ENCODE results near the gene CENPU.
A peak's percentile ranks its signal among the peaks of the same experiment; 100 is the strongest.
"Not testable (repeated sequence)": the region's sequence is repeated elsewhere in the genome, so short reads cannot be mapped to it uniquely, and the experiment has no call there.

The CENPU gene

GRCh38 chr4:184666670-184667069 lies 67.2 kb downstream of the CENPU start:
- no peak for DNase-seq (ENCODE audit: low read depth)

- no peak for DNase-seq (ENCODE audit: low read depth)
Observed at GRCh38 chr4:184664445-184665210, 69.3 kb downstream of the CENPU start.

DNA sequence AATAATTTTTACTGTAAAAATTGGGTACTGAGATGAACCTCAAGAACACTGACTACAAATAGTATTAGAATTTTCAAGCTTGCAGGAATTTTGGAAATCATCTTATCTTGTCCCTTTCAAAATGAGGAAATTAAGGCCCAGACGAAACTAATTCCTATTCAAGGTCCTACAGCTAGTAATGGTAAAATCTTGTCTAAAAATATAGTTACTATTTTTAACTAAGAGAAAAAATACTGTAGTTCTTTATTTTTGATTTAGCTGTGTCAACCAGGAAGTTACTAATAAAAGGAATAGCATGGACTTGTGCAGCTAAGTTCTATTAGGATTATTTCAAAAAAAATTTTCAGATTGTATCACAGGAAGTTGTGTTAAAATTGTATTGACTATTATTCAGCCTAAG lies 71.7 kb downstream of the CENPU start:
- DNase-seq (ENCODE audit: low read depth): no peak

- no peak for DNase-seq (ENCODE audit: low read depth)
Observed at GRCh38 chr4:184660978-184661377, 72.9 kb downstream of the CENPU start.

DNA sequence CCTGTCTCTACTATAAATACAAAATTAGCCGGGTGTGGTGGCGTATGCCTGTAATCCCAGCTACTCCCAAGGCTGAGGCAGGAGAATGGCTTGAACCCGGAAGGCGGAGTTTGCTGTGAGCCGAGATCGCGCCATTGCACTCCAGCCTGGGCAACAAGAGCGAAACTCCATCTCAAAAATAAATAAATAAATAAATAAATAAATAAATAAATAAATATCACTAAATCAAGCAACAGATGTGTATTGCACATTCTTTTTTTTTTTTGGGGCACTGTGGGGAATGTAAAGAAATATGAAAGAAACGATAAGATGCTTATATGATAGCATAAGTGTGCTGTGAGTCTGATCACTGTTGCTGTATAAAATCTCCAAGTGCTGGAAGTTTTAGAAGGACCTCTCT lies 76.1 kb downstream of the CENPU start:
- not testable (repeated sequence) for DNase-seq (ENCODE audit: low read depth)

- no peak for DNase-seq (ENCODE audit: low read depth)
Observed at GRCh38 chr4:184657144-184657543, 76.8 kb downstream of the CENPU start.

- DNase-seq (ENCODE audit: low read depth): no peak
Observed at GRCh38 chr4:184655889-184656869, 77.7 kb downstream of the CENPU start.

DNA sequence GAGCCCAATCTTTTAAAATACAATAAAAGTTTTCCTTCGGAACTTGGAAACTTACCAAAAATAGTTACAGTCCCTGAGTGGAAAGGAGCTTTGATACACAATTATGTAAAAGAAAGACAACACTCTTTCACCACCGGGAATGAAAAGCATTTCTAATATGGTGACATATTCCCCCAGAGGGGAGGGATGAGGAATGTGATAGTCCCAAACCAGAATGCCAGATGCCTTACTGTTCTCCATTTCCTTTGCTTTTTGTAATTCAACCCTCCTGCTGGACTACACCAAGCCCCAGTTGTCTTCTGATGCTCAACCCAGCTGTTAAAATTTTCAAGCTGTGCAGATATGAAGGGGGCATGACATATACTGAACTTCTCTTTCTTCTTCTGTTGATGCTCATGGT lies 80.2 kb downstream of the CENPU start:
- no peak for DNase-seq (ENCODE audit: low read depth)

DNA sequence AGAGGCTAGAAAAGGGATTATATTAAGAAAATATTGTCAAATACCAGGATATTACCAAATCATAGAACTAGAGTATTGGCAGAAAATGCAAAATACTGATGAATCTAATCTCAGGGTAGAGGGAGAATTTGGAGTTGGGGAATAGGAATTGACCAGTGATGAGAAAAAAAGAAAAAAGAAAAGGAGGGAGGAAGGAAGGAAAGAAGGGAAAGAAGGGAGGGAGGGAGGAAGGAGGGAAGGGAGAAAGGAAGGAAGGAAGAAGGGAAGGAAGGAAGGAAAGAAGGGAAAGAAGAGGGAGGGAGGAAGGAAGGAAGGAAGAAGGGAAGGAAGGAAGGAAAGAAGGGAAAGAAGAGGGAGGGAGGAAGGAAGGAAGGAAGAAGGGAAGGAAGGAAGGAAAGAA lies 81.2 kb downstream of the CENPU start:
- DNase-seq (ENCODE audit: low read depth): not testable (repeated sequence)

DNA sequence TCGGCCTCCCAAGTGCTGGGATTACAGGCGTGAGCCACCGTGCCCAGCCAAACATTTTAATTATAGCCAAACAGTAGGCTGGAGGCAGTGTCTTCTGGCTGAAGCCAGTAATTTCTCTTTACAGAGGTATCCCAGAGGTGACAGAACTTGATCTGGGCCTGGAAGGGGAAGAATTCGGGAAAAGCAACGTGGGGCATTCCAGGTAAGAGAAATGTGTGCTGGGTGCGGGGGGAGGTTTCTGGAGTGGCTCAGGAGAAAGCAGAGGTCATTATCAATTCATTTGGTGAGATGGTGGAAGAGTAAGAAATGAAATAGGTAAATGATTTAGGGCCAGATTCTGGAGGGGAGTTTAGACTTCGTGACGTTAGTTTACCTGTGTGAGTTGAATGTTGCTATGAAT lies 82.0 kb downstream of the CENPU start:
- no peak for DNase-seq (ENCODE audit: low read depth)

GRCh38 chr4:184649971-184650855 lies 83.7 kb downstream of the CENPU start:
- peak; percentile 12 for DNase-seq (ENCODE audit: low read depth)

DNA sequence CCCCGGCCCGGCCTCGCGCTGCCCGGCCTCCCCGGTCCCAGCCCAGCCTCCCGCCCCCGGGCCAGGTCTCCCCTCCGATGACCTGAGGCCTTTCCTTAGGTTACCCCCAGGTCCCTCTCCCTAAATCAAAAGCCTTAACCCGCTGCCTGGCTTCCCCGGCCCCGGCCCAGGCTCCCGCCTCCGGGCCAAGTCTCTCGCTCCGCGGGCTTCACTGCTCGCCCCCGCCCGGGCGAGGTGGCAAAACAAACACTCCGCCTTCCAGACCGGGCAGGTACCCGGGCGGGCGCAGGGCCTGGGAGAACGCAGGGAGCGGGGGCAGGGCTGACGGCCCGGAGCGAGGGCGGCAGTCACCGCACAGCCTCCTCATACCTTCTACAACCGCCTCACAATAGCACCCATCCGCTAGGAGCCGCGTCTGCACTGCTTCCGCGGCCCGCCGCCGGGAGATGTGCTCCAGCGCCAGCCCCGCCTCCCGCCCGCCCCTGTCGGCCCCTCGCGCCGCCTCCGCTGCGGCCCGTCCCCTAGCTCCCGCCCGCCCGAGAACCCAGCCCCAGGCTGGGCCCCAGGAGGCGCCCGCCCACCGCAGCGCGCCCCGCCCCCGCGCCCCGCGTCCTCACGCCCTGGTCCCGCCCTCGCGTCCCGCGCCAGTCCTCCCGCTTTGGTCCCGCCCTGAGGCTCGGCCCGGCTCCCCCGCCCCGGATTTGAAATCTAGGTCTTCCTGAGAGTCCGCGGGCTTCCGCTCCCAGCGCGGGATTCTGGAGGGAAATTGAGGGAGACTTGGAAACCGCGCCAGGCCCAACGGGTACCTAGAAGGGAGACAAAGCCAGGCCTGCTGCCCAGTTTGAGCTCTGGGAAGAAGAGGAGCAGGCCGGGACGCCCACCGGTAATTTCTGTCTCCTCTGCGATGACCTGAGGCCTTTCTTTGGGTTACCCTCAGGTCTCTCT lies 84.6 kb downstream of the CENPU start, which contains the start of the genes CASP3 and PRIMPOL:
TSS of gene CASP3 (minus strand) at position 422 of the 945 bp plus-strand sequence. CDS start 10,994 bp downstream, outside the sequence.
TSS of gene PRIMPOL (plus strand) at position 713 of the 945 bp plus-strand sequence. CDS start 7,403 bp downstream, outside the sequence.
- peak; percentile 98 for DNase-seq (ENCODE audit: low read depth)

GRCh38 chr4:184648313-184649025 lies 85.4 kb downstream of the CENPU start:
- DNase-seq (ENCODE audit: low read depth): peak; percentile 31

DNA sequence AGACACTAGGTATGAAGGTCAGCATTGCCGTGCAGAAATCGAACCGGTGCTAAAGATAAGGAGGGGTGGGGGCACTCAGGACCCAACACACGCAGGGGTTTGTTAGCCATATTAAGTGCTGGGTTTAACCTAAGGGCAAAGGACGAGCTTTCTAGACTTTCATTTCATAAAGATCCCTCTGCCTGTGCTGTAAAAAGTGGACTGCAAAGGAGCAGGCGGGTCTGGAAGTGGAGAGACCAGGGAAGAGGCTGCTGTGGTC lies 85.9 kb downstream of the CENPU start:
- no peak for DNase-seq (ENCODE audit: low read depth)

DNA sequence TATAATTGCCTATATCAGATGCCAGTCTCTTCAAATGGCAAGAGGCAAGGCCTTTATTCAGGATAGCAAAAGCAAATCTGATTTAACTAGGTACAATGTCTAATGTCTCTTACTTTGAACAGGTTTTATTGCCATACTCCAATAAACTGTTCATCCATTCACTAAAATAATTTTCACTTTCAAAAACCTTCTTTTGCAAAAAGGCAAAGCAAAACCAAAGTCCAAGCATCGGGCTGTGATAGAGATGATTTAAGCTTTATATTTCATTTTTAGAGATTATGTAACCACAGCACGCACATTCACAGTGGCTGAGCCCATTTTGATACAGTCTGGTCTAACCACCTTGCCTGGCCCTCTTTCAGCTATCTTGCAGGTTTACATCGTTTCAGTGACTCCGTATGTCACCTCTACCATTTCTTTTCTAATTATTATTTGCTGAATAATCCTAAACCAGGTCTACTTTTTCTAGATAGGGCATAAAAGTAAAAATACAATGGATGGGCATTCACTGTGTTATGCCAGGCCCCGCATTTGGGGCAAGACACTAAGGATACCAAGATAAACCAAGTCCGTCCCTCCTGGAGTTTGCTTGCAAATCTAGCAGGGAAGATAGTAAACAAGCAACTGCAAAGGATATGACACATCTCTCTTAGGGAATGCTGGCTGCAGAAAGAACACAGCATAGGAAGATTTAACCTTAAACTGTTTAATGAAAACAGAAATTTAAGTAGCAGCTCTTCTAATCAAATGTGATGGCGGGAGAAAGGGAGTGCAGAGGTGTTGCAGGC lies 86.4 kb downstream of the CENPU start:
- DNase-seq (ENCODE audit: low read depth): no peak

DNA sequence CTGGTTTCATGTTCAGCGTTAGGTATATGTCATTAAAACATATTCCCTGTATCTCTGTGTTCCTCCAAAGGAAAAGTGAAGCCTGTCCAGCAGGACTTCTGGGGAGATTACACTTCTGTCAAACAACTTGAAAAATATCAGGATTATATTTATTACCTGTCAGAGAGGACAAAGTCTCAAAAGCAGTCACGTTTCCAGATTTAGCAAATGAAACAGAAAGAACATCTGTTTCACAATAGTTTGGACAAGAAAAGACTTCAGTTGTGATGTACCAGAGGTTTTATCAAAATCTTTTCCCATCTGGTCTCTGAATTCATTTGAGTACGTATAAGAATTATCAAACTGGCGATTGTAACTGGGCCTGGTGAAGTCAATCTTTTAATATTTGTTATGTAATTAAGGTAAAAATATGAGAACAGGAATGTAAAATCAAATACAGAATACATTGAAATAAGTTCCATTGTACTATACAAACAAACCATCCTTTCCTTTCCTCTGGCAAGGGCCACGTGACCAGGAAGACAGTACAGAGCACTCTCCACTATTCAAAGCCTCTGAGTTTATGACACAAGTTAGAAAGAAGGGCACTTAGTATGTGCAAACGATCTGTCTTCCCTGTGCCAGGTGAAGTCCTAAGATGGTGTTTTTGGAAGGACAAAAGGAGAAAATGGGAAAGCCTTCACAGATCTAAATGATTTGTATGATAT lies 87.8 kb downstream of the CENPU start:
- no peak for DNase-seq (ENCODE audit: low read depth)

- DNase-seq (ENCODE audit: low read depth): no peak
Observed at GRCh38 chr4:184644553-184645307, 89.2 kb downstream of the CENPU start.
